MM.1S (cell line): ENCODE data around the gene DNTT.

ENCODE experiments used
- DNase-seq: peaks from one replicate; pipeline ENCODE4 v3.0.0-alpha.2; 2015
- H2AFZ ChIP-seq: fragments of 300-600 bp; sonication (generic); 2 replicates; pipeline ENCODE4 v1.6.0; 2016; ENCODE audit warnings: antibody characterized with exemption, low read length
- H3F3A ChIP-seq: fragments of 300-600 bp; sonication (generic); 2 replicates; pipeline ENCODE4 v1.6.1; 2016; ENCODE audit warnings: mild to moderate bottlenecking, antibody characterized with exemption, low read length, moderate library complexity, mixed read lengths; ENCODE audit not compliant: insufficient read depth
- H3K27ac ChIP-seq: fragments of 300-600 bp; sonication (generic); 2 replicates; pipeline ENCODE4 v1.5.1; 2016; ENCODE audit warnings: mild to moderate bottlenecking, low read length
- H3K27me3 ChIP-seq: fragments of 300-600 bp; sonication (generic); replicated peaks from 2 replicates; pipeline ENCODE4 v1.6.0; 2016; ENCODE audit warnings: low read length; ENCODE audit not compliant: insufficient read depth
- H3K36me3 ChIP-seq: fragments of 300-600 bp; sonication (generic); replicated peaks from 2 replicates; pipeline ENCODE4 v1.6.1; 2016; ENCODE audit warnings: mild to moderate bottlenecking, low read length, mixed read lengths; ENCODE audit not compliant: insufficient read depth
- H3K4me1 ChIP-seq: fragments of 300-600 bp; sonication (generic); 2 replicates; pipeline ENCODE4 v1.6.1; 2016; ENCODE audit warnings: low read length, mixed read lengths
- H3K4me2 ChIP-seq: fragments of 300-600 bp; sonication (generic); 2 replicates; pipeline ENCODE4 v1.6.0; 2016; ENCODE audit warnings: low read depth, low read length
- H3K4me3 ChIP-seq: fragments of 300-600 bp; sonication (generic); 2 replicates; pipeline ENCODE4 v1.5.1; 2016; ENCODE audit warnings: low read length, mixed read lengths
- H3K79me2 ChIP-seq: fragments of 300-600 bp; sonication (generic); 2 replicates; pipeline ENCODE4 v1.6.1; 2016; ENCODE audit warnings: mixed run types, low read length, mixed read lengths
- H3K9ac ChIP-seq: fragments of 300-600 bp; sonication (generic); 2 replicates; pipeline ENCODE4 v1.6.1; 2016; ENCODE audit warnings: low read length, mixed read lengths
- H3K9me2 ChIP-seq: fragments of 300-600 bp; sonication (generic); replicated peaks from 2 replicates; pipeline ENCODE4 v1.6.1; 2016; ENCODE audit warnings: mild to moderate bottlenecking, low read length, mixed read lengths; ENCODE audit not compliant: insufficient read depth
- H3K9me3 ChIP-seq: fragments of 300-600 bp; sonication (generic); replicated peaks from 2 replicates; pipeline ENCODE4 v1.6.1; 2016; ENCODE audit warnings: mild to moderate bottlenecking, low read length, mixed read lengths; ENCODE audit not compliant: insufficient read depth
- H4K20me1 ChIP-seq: fragments of 300-600 bp; sonication (generic); 2 replicates; pipeline ENCODE4 v1.6.1; 2016; ENCODE audit warnings: mild to moderate bottlenecking, low read length, moderate library complexity, mixed read lengths; ENCODE audit not compliant: insufficient read depth
- CTCF ChIP-seq: fragments of 300-600 bp; sonication (generic); IDR thresholded peaks from 2 replicates; pipeline ENCODE4 v1.5.1; 2016; ENCODE audit warnings: antibody characterized with exemption, low read length, mixed read lengths
- EZH2 ChIP-seq: fragments of 300-600 bp; sonication (generic); optimal IDR thresholded peaks from 2 replicates; pipeline ENCODE3; 2017; ENCODE audit warnings: low read depth, mild to moderate bottlenecking, antibody characterized with exemption, low read length, mixed read lengths
- EZH2phosphoT487 ChIP-seq: fragments of 300-600 bp; sonication (generic); IDR thresholded peaks from 2 replicates; pipeline ENCODE4 v1.6.1; 2018; ENCODE audit warnings: antibody characterized with exemption, low read length

DNTT gene

GRCh38 chr10:96374004-96374403, 69.8 kb downstream of the DNTT start:
- no peaks in the 10 kb centered on the region for H3K79me2 ChIP-seq
- DNase-seq = no peak
- TF ChIP-seq CTCF (no peak), EZH2phosphoT487 (no peak), EZH2 (no peak)
- H3K4me2 ChIP-seq = no peak overlapping the region
- no peak overlapping the region for H3K27ac ChIP-seq
- no peaks in the 10 kb centered on the region for H4K20me1 ChIP-seq
- H3K27me3 ChIP-seq = peaks cover 22% of the 10 kb centered on the region; the same call in 1 of the 2 replicates
- H2AFZ ChIP-seq = no peak overlapping the region
- no peak overlapping the region for H3K9ac ChIP-seq
- H3K36me3 ChIP-seq = no peaks in the 10 kb centered on the region
- no peaks in the 10 kb centered on the region for H3F3A ChIP-seq
- no peaks in the 10 kb centered on the region for H3K9me3 ChIP-seq
- H3K4me3 ChIP-seq = no peak overlapping the region
- 0 out of 2 replicates have a peak, but pooled peaks cover 5% of the 10 kb centered on the region for H3K4me1 ChIP-seq
- no peaks in the 10 kb centered on the region for H3K9me2 ChIP-seq

- Histone ChIP-seq H3K4me2 (peak overlapping the region; percentile 100), H2AFZ (peak overlapping the region; percentile 86), H3K9ac (no peak overlapping the region), H3K4me3 (peak overlapping the region; percentile 73), H3K27ac (no peak overlapping the region), H3K27me3 (peaks cover 22% of the 10 kb centered on the region; the same call in 1 of the 2 replicates), H3K79me2 (no peaks in the 10 kb centered on the region), H3K4me1 (0 out of 2 replicates have a peak, but pooled peaks cover 5% of the 10 kb centered on the region), H3K36me3 (no peaks in the 10 kb centered on the region), H4K20me1 (no peaks in the 10 kb centered on the region), H3K9me2 (no peaks in the 10 kb centered on the region), H3F3A (no peaks in the 10 kb centered on the region), H3K9me3 (no peaks in the 10 kb centered on the region)
- TF ChIP-seq EZH2 (no peak), CTCF (no peak), EZH2phosphoT487 (no peak)
- DNase-seq = no peak
Measured at GRCh38 chr10:96374639-96374984, 70.4 kb downstream of the DNTT start.

- 0 out of 2 replicates have a peak, but pooled peaks cover 5% of the 10 kb centered on the region for H3K4me1 ChIP-seq
- no peaks in the 10 kb centered on the region for H3F3A ChIP-seq
- H3K36me3 ChIP-seq = no peaks in the 10 kb centered on the region
- peak overlapping the region; percentile 18; the same call in 1 of the 2 replicates for H3K9ac ChIP-seq
- no peaks in the 10 kb centered on the region for H3K79me2 ChIP-seq
- H3K27ac ChIP-seq = no peak overlapping the region
- peak overlapping the region; percentile 73 for H3K4me3 ChIP-seq
- H2AFZ ChIP-seq = peak overlapping the region; percentile 86
- TF ChIP-seq EZH2phosphoT487 (no peak), CTCF (peak; percentile 97)
- no peaks in the 10 kb centered on the region for H3K9me2 ChIP-seq
- peak; percentile 84 for DNase-seq
- peaks cover 22% of the 10 kb centered on the region; the same call in 1 of the 2 replicates for H3K27me3 ChIP-seq
- peak overlapping the region; percentile 100 for H3K4me2 ChIP-seq
- H3K9me3 ChIP-seq = no peaks in the 10 kb centered on the region
- H4K20me1 ChIP-seq = no peaks in the 10 kb centered on the region
Measured at GRCh38 chr10:96374985-96375830, 71.0 kb downstream of the DNTT start.
